HL-60/S4 (cell line): ENCODE data around the gene ACAP1.
"Not testable (repeated sequence)": the region's sequence is repeated elsewhere in the genome, so short reads cannot be mapped to it uniquely, and the experiment has no call there.

Source experiments
- in situ Hi-C: fragments of 300-500 bp; cut with MboI; formaldehyde crosslinking; loops from 2 replicates; pipeline ENCODE4 v1.14.3; 2022; ENCODE audit warnings: low sequenced_read_pairs

ACAP1 gene

GRCh38 chr17:7352503-7352889, 16.2 kb downstream of the ACAP1 start:
- in situ Hi-C loops, result no loop called here

GRCh38 chr17:7352910-7353635, 16.7 kb downstream of the ACAP1 start:
- in situ Hi-C loops, result no loop called here

- in situ Hi-C loops, result no loop called here
Measured at GRCh38 chr17:7354262-7354843, 18.0 kb downstream of the ACAP1 start.

- in situ Hi-C loops, result no loop called here
Measured at GRCh38 chr17:7355053-7355452, 18.7 kb downstream of the ACAP1 start, which contains the start of gene TMEM95. Gene TMEM95 (plus strand): TSS chr17:7355156. CDS start chr17:7355205, 49 bp downstream.

- in situ Hi-C loops, result no loop called here
Measured at GRCh38 chr17:7355573-7355972, 19.2 kb downstream of the ACAP1 start.

GRCh38 chr17:7356072-7356549, 19.8 kb downstream of the ACAP1 start:
- in situ Hi-C loops, result no loop called here

- in situ Hi-C loops, result no loop called here
Measured at GRCh38 chr17:7356756-7357155, 20.4 kb downstream of the ACAP1 start.

GRCh38 chr17:7357381-7357780, 21.1 kb downstream of the ACAP1 start:
- in situ Hi-C loops, result no loop called here

GRCh38 chr17:7361906-7362305, 25.6 kb downstream of the ACAP1 start:
- in situ Hi-C loops, result no loop called here

GRCh38 chr17:7363311-7363710, 27.0 kb downstream of the ACAP1 start:
- in situ Hi-C loops, result no loop called here

GRCh38 chr17:7365963-7366362, 29.6 kb downstream of the ACAP1 start:
- in situ Hi-C loops, result not testable (repeated sequence)

- in situ Hi-C loops, result no loop called here
Measured at GRCh38 chr17:7367083-7367482, 30.8 kb downstream of the ACAP1 start.

GRCh38 chr17:7367918-7368598, 31.7 kb downstream of the ACAP1 start:
- in situ Hi-C loops, result no loop called here

GRCh38 chr17:7368599-7368994, 32.3 kb downstream of the ACAP1 start:
- in situ Hi-C loops, result not testable (repeated sequence)

GRCh38 chr17:7369825-7370224, 33.5 kb downstream of the ACAP1 start:
- in situ Hi-C loops, result no loop called here

- in situ Hi-C loops, result no loop called here
Measured at GRCh38 chr17:7370853-7371252, 34.5 kb downstream of the ACAP1 start.

GRCh38 chr17:7374353-7374752, 38.0 kb downstream of the ACAP1 start:
- in situ Hi-C loops, result no loop called here

GRCh38 chr17:7379134-7379533, 42.8 kb downstream of the ACAP1 start:
- in situ Hi-C loops, result no loop called here

- in situ Hi-C loops, result no loop called here
Measured at GRCh38 chr17:7380321-7380720, 44.0 kb downstream of the ACAP1 start.

- in situ Hi-C loops, result no loop called here
Measured at GRCh38 chr17:7380855-7381683, 44.7 kb downstream of the ACAP1 start, which contains the start of gene TNK1. Gene TNK1 (plus strand): TSS chr17:7381089. CDS start chr17:7382927, 1,838 bp downstream.

- in situ Hi-C loops, result no loop called here
Measured at GRCh38 chr17:7382901-7383300, 46.6 kb downstream of the ACAP1 start.
